DND-41 (cell line): ENCODE data around the gene ATP5F1A.

Experiments used
- CTCF ChIP-seq: IDR thresholded peaks from 2 replicates; pipeline ENCODE4 v1.5.1; 2012; ENCODE audit warnings: borderline replicate concordance, low read length, moderate library complexity, mild to moderate bottlenecking; ENCODE audit not compliant: poor library complexity, severe bottlenecking; ENCODE audit errors: extremely low read depth
- EZH2 ChIP-seq: IDR thresholded peaks from 3 replicates; pipeline ENCODE4 v1.6.1; 2012; ENCODE audit warnings: borderline replicate concordance, low read depth, mild to moderate bottlenecking, moderate library complexity, low read length, inconsistent platforms; ENCODE audit not compliant: severe bottlenecking

- no peak for TF ChIP-seq CTCF
- no peak for TF ChIP-seq EZH2
These were observed 6.2 kb upstream of the ATP5F1A start, which contains the start of gene HAUS1 for GRCh38 chr18:46104128-46104911.
